GM12864 (cell line): ENCODE results near the gene RPL27.

ENCODE experiments used
- DNase-seq: peaks from one replicate; pipeline ENCODE4 v3.0.0-alpha.2; 2011; ENCODE audit warnings: low read depth
- H3K4me3 ChIP-seq: 2 replicates; pipeline ENCODE4 v1.5.1; 2011; ENCODE audit warnings: mild to moderate bottlenecking, low read depth, low read length, control low read depth
- CTCF ChIP-seq: IDR thresholded peaks from 2 replicates; pipeline ENCODE4 v1.5.1; 2011; ENCODE audit warnings: low read depth, mild to moderate bottlenecking, moderate library complexity, low read length, control low read depth, inconsistent platforms; ENCODE audit errors: missing control alignments

The RPL27 gene

GRCh38 chr17:43011728-43012472 lies 13.7 kb downstream of the RPL27 start:
- TF ChIP-seq CTCF: no peak
- DNase-seq: no peak
- H3K4me3 ChIP-seq: no peak overlapping the region

GRCh38 chr17:43013296-43013695 lies 15.1 kb downstream of the RPL27 start:
- no peak overlapping the region for H3K4me3 ChIP-seq
- no peak for DNase-seq
- TF ChIP-seq CTCF: no peak

- no peak overlapping the region for H3K4me3 ChIP-seq
- DNase-seq: no peak
- no peak for TF ChIP-seq CTCF
Observed at GRCh38 chr17:43014020-43014648, 15.9 kb downstream of the RPL27 start.

- H3K4me3 ChIP-seq: no peak overlapping the region
- DNase-seq: no peak
- TF ChIP-seq CTCF: no peak
Observed at GRCh38 chr17:43014649-43015542, 16.7 kb downstream of the RPL27 start.

- no peak for DNase-seq
- no peak overlapping the region for H3K4me3 ChIP-seq
- no peak for TF ChIP-seq CTCF
Observed at GRCh38 chr17:43015579-43015978, 17.4 kb downstream of the RPL27 start.

GRCh38 chr17:43016216-43016615 lies 18.0 kb downstream of the RPL27 start:
- H3K4me3 ChIP-seq: no peak overlapping the region
- no peak for DNase-seq
- TF ChIP-seq CTCF: no peak
